ENCODE data around the gene RBBP8NL.

GRCh38 chr20:62402456-62403150, 24.7 kb downstream of the RBBP8NL start:
- TF ChIP-seq CTCF (IDR thresholded peaks at IDR 0.05), result no peak
- TF ChIP-seq POLR2A (IDR thresholded peaks at IDR 0.05), result no peak
